DMS79 (cell line): ENCODE data around the gene AOC3.
A peak's percentile ranks its signal among the peaks of the same experiment; 100 is the strongest.

Experiments used
- DNase-seq: peaks from one replicate; lab custom pipeline; 2025; lab: John Stamatoyannopoulos, UW

The AOC3 gene, protein sequence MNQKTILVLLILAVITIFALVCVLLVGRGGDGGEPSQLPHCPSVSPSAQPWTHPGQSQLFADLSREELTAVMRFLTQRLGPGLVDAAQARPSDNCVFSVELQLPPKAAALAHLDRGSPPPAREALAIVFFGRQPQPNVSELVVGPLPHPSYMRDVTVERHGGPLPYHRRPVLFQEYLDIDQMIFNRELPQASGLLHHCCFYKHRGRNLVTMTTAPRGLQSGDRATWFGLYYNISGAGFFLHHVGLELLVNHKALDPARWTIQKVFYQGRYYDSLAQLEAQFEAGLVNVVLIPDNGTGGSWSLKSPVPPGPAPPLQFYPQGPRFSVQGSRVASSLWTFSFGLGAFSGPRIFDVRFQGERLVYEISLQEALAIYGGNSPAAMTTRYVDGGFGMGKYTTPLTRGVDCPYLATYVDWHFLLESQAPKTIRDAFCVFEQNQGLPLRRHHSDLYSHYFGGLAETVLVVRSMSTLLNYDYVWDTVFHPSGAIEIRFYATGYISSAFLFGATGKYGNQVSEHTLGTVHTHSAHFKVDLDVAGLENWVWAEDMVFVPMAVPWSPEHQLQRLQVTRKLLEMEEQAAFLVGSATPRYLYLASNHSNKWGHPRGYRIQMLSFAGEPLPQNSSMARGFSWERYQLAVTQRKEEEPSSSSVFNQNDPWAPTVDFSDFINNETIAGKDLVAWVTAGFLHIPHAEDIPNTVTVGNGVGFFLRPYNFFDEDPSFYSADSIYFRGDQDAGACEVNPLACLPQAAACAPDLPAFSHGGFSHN

DNA sequence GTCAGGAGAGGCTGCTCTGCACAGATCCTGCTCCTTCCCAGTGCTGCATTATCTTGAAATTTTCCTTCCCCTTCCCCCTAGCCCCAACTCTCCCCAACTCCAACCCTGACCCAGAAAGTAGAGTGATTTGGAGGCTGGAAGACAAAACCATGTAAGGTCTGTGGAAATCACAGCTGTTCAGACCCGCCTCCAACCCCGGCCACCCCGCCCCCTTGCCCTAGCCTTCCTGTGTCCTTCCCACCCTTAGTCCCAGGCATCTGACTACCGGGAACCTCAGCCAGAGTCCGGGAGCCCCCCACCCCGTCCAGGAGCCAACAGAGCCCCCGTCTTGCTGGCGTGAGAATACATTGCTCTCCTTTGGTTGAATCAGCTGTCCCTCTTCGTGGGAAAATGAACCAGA lies at the start of gene AOC3:
AOC3 (plus strand) TSS at position 246 of the 400 bp plus-strand sequence; CDS start at position 391, 145 bp downstream.
- no peak for DNase-seq

DNA sequence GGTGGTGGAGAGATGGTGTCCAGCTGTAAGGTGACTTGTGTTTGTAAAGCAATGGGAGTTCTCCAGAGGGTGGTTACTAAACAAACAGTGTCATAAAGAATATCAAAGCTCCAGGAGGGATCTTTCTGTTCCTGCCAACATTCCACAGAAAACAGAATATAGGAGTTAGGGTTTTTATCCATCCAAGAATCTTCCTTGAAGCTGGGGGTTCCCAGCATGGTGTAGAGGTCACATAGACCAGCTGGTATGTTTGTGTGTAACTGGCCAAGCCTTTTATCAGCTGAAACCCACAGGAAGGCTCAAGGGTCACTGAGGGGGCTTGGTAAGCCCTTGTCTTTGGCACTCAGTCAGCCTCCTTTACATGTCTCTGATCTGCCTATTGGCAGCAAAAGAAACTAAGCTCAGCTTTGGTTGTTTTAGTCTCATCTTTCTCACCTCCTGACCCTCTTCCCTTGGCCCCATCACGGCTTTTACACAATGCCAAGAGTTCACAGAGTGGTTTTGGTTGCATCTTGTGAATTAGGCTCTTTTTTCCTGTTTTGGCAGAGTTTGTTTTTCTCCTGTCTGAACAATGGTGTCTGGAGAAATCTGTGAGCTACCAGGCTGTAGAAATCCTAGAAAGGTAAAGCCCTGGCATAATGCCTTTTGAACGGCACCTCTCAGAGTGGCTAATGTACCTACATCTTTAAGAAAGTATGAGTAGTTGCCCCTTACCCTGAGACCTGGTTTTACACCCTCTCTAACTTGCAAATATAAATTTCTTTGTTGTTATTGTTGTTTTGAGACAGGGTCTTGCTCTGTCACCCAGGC lies 47.7 kb upstream of the AOC3 start:
- no peak for DNase-seq

DNA sequence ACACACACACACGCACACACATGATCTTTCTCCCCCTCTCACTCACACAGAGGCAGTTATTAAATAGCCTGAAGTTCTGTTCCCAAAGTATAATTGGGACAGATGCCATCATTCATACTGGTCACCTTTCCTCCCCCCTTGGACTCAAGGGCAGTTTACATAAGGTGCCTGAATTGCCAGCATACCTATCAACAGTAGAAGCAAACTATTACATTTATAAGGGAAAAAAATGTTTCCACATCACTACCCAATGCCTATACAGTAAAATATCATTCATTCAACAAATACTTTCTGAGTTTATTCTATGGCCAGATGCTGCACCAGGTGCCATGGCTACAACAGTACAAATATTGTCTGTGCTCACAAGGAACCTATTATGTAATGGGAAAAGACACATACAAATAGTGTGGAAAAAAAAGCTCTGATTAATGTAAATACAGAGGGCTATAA lies 46.1 kb upstream of the AOC3 start:
- no peak for DNase-seq

- no peak for DNase-seq
Measured at GRCh38 chr17:42806249-42806648, 44.8 kb upstream of the AOC3 start.

GRCh38 chr17:42809250-42809649 lies 41.7 kb upstream of the AOC3 start:
- DNase-seq = no peak

GRCh38 chr17:42814633-42815399 lies 36.2 kb upstream of the AOC3 start:
- DNase-seq = peak; percentile 91

DNA sequence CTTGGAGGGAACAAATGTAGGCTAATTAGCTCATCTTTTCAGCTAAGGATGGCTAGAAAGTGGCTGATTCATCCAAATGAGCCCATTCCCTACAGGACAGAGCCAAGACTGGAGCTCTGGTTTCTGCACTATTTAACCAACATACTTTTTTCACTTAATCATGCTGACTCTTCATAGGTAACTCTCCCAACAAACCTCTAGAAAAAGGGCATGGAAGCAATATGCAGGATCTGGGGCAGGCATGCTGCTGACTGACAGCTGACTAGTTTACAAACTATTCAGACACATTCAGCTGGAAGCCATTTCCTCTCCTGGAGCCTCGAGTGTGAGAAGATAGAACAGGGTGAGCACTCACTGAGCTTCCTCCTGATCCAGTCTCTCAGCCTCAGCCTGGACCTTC lies 33.1 kb upstream of the AOC3 start:
- no peak for DNase-seq

- DNase-seq = no peak
Measured at GRCh38 chr17:42818379-42818778, 32.6 kb upstream of the AOC3 start.

GRCh38 chr17:42819939-42820535 lies 31.0 kb upstream of the AOC3 start:
- no peak for DNase-seq

DNA sequence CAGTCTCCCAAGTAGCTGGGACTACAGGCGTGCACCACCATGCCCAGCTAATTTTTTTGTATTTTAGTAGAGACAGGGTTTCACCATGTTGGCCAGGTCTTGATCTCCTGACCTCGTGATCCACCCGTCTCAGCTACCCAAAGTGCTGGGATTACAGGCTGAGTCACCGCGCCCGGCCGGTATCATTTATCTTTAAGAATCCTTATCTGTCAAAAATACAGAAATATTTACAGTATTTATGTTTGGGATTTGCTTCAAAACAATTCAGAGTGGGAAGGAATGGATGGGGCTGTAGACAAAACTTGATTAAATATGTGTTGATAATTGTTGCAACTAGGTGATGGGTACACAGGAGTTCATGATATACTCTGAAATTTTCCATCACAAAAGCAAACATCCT lies 29.8 kb upstream of the AOC3 start:
- DNase-seq = no peak

DNA sequence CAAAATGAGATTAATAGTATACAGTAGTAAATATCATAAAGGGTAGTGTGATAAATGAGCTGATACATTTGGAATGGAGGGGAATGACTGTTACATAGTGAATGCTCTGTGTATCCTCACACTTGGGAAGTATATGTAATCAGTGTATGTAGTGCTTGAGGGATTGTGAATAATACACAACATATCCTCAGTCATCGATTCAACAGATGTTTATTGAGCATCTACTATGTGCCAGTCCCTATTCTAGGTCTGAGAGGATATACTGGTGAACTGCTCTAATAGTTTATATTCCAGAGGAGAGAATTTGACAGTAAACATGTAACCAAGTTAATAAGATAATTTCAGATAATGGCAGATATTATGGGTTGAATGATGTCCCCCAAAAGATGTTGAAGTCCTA lies 23.5 kb upstream of the AOC3 start:
- no peak for DNase-seq

DNA sequence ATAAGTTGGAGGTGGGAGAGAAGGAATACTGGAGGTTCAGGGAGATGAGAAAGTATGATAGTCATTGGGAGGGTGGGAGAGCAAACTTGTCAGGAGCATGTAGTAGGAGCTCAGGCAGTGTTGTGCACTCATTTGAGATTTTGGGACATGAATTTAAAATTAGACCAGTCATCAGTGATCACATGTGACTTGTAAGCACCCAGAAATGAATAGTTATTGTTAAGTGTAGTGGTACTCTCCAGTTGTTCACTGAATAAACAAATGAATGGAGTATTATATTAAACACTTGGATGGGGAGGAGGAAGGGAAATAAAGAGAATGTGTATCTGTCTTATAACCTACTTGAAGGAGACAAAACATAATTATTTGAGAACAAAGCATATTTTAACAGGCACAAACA lies 20.0 kb upstream of the AOC3 start:
- DNase-seq = no peak

- DNase-seq = no peak
Measured at GRCh38 chr17:42832213-42832933, 18.6 kb upstream of the AOC3 start.

DNA sequence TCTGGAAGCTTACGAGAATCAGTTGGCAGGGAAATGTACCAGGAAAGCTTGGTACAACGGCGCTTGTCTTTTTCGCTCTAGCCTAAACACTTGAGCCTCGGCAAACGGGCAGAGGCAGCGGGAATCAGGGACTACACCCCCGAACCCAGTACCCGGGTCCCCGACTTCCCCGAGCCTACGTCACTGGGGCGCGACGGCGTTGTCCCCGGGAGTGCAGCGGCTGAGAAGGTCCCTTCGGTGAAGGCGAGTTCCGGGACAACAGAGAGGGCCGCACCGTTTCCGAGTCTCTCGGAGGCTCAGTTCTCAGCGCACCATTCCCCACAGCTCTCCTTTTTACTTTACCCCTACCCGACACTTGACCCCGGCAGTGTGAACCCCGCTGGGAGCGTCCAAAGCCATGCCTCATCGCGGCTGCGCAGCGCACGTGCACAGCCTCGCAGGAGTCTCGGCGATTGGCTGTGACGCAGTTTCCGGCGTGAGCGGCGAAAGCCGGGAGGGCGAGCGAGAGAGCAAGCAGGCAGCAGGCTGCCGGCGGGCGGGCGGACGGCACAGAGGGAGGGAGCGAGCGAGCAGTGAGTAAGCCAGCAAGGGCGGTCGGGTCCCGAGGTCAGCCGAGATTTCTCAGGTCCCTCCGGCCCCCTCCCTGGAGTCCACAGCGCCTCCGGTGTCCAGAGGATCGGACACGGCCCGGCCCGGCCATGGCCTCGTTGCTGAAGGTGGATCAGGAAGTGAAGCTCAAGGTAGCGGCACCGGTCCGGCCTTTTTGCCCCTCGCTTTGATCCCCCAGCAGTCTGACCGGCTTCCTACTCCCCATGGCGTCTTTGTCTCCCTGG lies 17.8 kb upstream of the AOC3 start, which contains the start of gene PSME3:
PSME3 (plus strand) TSS at position 464 of the 833 bp plus-strand sequence; CDS start at position 699, 235 bp downstream.
- DNase-seq = peak; percentile 81

DNA sequence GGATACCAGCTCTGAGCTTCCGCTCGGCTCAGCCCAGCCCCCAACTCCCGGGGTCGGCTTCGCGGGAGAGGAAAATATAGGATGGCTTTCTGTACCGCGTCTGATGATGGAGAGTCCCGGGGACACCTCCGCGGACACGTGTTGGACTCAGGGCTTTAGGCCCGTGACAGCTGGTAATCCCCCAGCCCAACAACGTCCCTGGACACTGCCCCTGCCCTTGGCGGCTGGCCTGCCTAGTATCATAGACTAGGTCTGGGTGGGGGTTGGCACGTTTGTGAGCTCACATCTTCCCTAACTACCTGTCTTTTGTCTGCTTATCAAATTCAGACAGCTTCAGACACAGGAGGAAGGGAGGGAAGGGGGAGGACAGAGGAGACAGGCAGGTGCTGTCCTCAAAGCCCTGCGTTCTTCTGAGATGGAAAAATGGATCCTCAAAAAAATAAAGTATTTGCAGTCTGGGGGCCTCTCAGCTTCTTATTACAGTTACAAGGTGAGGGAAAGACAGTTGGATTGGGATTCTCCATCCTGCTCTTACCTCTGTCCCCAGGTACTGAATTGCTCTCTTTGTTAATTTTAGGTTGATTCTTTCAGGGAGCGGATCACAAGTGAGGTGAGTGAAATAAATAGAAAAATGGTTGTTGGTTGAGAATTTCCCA lies 17.1 kb upstream of the AOC3 start:
- no peak for DNase-seq

DNA sequence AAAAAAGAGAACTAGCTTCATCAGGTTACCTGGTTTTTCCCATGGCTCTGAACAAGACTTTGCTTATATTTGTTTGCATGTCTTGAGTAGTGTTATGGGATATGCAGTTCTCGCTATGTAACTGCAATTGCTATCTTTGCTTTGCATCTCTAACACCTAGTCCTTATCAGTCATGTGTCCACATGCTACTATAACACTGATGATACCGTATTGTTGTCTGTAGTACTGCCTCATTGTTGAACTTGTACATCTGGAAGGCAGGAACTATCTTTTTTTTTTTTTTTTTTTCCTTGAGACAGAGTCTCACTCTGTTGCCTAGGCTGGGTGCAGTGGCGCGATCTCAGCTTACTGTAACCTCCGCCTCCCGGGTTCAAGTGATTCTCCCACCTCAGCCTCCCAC lies 15.3 kb upstream of the AOC3 start:
- DNase-seq = no peak

GRCh38 chr17:42841975-42842685 lies 8.9 kb upstream of the AOC3 start:
- no peak for DNase-seq

DNA sequence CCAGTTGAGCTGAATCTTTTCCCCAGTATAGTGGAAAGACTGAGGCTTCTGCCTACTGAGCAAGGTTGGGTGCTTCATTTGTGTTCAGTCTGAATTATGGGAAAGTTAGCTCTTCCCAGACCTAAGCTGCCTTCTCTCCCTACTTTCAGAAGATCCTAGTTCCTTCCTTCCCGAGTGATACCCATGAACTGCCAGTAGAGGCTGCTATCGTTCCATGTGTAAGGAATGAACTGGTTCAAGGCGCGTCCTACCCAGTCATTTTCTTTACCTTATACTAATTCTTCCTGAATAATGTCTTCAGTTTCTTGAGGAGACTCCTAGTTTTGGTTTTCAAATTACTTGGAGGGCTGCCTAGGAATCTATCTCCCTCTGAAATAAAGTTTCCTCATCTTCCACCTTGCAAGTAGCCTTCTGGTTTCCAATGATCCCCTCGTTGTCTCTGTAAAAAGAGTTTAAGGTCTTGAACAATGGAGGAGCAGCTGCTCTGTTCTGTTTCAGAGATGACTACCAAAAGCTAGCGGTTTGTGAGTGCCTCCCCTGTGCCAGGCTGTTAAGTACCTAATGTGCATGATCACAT lies 7.6 kb upstream of the AOC3 start:
- no peak for DNase-seq
